Measurements from ENCODE around the gene NCK2.
A peak's percentile ranks its signal among the peaks of the same experiment; 100 is the strongest.

Gene NCK2

DNA sequence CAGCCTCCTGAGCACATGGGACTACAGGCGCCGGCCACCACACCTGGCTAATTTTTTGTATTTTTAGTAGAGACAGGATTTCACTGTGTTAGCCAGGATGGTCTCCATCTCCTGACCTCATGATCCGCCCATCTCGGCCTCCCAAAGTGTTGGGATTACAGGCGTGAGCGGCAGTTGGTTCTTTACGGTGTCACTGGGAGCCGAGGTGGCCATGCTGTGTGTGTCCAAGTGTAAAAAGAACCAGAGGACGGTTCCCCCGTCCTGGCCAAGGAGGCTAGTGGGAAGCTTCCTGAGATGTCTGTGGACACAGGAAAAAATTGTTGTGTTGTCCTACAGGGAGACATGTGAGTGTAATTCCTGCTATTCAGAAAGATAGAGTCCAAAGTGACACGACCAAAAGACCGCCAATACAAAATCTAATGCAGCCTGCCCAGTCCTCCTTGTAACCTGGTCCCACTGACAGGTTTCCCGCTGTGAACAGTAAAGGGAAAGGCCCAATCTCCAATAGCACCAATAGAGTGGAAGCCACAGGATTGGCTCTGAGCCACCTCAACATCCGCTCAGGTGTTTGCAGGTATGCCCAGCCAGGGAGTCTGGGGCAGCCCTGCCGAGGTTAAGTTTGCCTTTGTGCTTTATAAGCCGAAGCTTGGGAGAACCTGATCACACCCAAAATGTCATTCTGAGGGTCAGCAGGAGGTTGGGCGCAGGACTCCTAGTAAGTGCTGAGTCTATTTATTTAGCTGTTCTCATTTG lies 40.6 kb downstream of the NCK2 start:
- H3K27ac Mint-ChIP-seq, result peak overlapping the region; percentile 87
- no peaks in the 10 kb centered on the region for H3K9me3 Mint-ChIP-seq
- H3K27me3 Mint-ChIP-seq, result no peaks in the 10 kb centered on the region
- peaks cover 79% of the 10 kb centered on the region for H3K4me1 Mint-ChIP-seq
- ATAC-seq, result no peak
- no peak overlapping the region for H3K4me3 Mint-ChIP-seq
- peaks cover 33% of the 10 kb centered on the region for H3K36me3 Mint-ChIP-seq

DNA sequence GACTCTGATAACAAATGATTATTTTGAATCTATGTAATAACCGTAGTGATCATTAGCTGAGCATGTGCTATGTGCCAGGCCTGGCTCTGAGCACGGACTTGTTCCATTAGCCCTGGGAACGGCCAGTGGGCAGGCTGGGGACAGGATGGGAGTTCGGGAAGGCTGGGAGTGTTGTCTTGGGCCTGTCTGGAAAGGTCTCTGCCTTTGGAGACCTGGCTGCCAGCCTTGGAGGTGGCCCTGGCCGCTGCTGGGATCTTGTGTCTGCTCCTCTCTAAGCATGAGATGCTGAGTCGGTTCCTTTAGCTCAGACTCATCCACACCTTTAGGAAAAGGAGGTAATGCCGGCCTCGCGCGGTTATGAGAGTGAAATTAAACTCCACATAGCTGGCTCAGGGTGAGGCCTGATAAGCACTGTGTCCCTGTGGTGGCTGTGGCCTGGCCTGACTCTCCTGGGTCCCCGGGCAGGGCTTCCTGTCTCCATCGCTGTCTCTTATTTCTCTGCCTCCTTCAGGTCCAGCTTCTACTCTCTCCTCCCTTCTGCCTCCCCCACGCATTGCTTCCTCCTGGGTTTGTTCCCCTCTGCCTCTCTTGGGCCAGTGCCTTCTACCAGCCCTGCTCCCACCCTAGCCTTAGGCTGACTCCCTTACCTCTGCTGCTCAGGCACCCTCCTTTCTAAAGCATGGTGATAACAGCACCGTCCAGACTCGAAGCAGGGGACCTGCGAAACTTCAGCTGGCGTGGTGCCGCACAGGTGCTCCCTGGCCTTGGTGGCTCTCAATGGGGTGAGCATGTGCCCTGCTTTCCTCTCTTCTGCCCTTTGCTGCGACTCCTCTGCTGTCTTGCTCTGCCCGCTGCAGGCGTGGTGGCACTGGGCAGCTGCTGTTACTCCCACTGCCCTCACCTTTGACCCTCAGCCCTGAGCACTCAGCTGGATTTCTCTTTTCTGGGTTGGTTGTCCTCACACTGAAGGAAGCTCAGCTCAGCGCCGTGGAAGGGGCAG lies 41.8 kb downstream of the NCK2 start:
- H3K27ac Mint-ChIP-seq, result peak overlapping the region; percentile 87
- peaks cover 79% of the 10 kb centered on the region for H3K4me1 Mint-ChIP-seq
- H3K27me3 Mint-ChIP-seq, result no peaks in the 10 kb centered on the region
- peaks cover 26% of the 10 kb centered on the region for H3K36me3 Mint-ChIP-seq
- peak overlapping the region; percentile 40 for H3K4me3 Mint-ChIP-seq
- ATAC-seq, result peak; percentile 44
- H3K9me3 Mint-ChIP-seq, result no peaks in the 10 kb centered on the region

DNA sequence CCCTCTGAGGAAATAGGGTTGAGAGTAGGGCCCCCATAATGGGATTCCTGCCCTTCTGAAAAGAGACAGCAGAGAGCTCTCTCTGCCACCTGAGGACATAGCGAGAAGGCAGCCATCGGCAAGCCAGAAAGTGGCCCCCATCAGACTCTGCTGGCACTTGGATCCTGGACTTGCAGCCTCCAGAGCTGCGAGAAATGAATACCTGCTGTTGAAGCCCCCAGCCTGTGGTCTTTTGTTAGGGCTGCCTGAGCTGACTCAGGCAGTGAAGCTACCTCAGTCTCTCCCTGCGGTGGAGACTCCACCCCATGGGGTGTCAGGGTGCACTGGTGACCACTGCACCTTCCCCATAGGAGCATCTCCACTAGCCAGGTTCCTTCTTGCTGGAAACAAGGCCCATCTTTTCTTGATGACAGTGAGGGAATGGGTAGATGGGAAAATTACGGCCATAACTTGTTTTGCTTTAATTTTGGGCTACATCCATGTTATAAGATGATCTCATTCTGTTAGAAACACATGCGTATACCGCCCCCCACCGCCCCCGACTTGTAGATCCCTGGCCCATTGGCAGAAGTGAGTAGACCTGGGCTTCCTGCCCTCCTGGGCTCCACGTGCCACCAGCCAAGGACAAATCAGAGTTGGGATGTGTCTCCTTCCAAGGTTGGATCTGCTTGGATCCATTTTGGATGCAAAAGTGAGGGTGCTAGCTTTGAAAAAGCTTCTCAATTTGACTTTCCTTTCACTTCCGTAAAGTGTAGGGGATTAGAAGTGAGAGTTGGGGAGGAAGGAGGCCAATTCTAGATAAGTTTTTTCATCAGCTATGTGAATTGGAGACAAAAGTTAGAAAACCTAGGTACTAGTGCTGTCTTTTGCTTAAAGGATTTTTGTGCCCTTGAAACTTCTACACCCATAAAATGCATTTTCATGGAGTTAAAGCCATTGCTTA lies 42.9 kb downstream of the NCK2 start:
- Mint-ChIP-seq H3K9me3 (no peaks in the 10 kb centered on the region), H3K36me3 (peaks cover 27% of the 10 kb centered on the region), H3K27ac (peak overlapping the region; percentile 87), H3K4me1 (peaks cover 79% of the 10 kb centered on the region), H3K4me3 (no peak overlapping the region), H3K27me3 (no peaks in the 10 kb centered on the region)
- no peak for ATAC-seq

DNA sequence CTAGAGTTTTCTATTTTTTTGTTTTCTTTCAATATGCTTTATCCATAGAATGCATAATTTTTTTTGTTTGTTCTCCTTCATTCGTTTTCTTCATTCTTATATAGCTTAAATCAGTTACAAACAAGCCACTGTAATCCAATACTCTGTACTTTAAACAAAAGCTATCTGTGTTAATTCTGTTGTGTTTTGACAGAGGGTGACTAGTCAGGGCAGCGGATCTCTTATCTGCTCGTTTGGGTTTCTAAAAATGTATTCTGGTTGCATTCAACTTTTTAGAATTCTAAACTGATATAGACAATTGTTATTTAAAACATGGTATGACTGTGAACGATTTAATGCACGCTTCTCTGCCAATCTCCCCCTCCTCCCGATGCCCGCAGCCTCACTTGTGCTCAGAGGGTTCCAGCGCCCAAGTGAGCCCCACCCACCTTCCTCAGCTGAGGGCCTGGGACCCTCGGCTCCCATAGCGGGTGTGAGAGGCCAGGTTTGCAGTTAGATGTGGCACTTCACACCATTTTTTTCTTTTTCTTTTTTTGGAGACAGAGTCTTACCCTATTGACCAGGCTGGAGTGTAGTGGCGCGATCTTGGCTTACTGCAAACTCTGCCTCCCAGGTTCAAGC lies 44.1 kb downstream of the NCK2 start:
- peak overlapping the region; percentile 87 for H3K27ac Mint-ChIP-seq
- peaks cover 34% of the 10 kb centered on the region for H3K36me3 Mint-ChIP-seq
- peaks cover 89% of the 10 kb centered on the region for H3K4me1 Mint-ChIP-seq
- H3K4me3 Mint-ChIP-seq, result no peak overlapping the region
- no peaks in the 10 kb centered on the region for H3K9me3 Mint-ChIP-seq
- H3K27me3 Mint-ChIP-seq, result no peaks in the 10 kb centered on the region
- ATAC-seq, result no peak

DNA sequence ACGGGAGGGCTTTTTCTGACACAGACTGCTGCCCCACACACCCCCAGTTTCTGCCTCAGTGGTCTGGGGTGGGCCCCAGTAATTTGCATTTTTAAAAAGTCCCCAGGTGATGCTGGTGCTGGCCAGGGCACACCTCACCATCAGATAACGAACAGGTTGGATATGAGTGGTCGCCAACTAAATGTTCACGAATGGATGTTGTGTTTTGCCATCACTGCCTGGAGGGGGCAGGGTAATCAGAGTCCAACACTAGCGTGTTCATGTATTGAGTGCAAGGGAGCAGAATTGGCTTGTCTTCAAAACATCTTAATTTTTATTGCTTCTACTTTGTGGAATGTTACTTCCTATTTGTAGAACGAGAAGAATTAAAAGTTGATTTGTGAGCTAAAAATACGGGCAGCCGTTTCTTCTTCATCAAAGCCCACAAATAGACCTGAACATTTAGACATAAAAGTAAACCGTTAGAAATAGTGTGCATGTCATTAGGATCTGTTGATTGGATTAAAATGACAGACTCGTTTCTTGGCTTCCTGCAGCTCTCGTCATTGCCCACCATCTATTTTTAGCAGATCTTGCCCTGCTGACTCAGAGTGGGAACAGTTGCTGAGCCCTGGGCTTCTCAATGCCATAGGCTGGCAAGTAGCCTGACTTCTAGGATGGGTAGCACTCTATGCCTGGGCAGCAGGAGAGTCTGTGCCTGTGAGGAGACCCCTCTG lies 45.2 kb downstream of the NCK2 start:
- ATAC-seq, result peak; percentile 88
- Mint-ChIP-seq H3K4me1 (peaks cover 86% of the 10 kb centered on the region), H3K9me3 (no peaks in the 10 kb centered on the region), H3K27ac (peak overlapping the region; percentile 87), H3K4me3 (peak overlapping the region; percentile 68), H3K36me3 (peaks cover 34% of the 10 kb centered on the region), H3K27me3 (no peaks in the 10 kb centered on the region)

DNA sequence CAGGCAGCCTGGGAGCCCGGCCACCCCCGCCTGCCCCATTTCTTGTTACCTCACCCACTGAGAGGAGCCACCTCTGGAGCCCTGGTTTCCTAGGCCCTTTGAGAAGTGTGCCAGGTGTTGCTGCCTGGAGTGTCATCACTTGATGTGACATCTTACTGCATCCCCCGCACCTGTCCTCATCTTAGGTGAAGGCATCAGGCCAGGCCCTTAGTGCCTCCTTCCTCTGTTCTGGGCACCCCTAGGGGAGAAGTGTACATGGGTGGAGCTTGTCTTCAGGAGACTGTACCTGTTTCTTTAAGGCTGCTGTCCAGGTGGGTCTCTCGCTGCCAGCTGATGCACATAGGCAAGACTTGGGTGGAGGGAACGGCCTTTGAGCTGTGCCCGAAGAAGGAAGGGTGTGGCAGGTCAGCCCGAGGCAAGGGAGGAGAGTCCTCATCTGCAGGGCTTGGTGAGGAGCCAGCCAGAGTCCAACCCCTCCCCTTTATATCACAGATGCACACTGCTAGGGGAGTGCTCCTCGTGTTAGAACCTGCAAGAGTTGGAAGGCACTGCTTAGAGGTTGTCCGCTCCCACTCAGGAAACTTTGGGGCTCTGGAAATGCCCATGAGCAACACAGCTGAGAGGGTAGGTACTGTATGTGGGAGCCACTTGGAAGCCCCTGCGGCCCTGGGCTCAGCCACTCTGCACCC lies 45.9 kb downstream of the NCK2 start:
- Mint-ChIP-seq H3K27me3 (no peaks in the 10 kb centered on the region), H3K27ac (peak overlapping the region; percentile 87), H3K4me1 (peaks cover 92% of the 10 kb centered on the region), H3K36me3 (peaks cover 36% of the 10 kb centered on the region), H3K9me3 (no peaks in the 10 kb centered on the region), H3K4me3 (peak overlapping the region; percentile 68)
- ATAC-seq, result peak; percentile 53

DNA sequence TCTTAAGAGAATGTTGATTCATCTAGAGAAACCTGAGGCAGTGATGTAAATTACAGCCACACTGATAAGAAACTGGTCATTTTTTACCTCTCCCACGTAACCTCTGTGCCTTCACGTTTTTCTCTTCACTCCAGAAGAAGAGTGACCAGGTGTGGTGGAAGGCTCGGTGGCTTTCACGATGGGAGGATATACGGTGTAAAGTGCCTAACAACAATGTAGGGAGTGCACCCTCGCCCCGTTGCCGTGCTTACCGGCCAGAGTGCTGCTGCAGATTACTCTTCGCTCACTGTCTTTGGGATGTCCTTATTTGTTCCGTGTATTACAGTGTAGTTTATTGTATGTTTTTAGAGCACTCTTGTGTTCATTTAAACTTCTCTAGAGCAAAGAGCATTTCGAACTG lies 46.5 kb downstream of the NCK2 start:
- Mint-ChIP-seq H3K4me3 (peak overlapping the region; percentile 15), H3K9me3 (no peaks in the 10 kb centered on the region), H3K27me3 (no peaks in the 10 kb centered on the region), H3K36me3 (peaks cover 42% of the 10 kb centered on the region), H3K4me1 (peaks cover 92% of the 10 kb centered on the region), H3K27ac (peak overlapping the region; percentile 87)
- no peak for ATAC-seq

DNA sequence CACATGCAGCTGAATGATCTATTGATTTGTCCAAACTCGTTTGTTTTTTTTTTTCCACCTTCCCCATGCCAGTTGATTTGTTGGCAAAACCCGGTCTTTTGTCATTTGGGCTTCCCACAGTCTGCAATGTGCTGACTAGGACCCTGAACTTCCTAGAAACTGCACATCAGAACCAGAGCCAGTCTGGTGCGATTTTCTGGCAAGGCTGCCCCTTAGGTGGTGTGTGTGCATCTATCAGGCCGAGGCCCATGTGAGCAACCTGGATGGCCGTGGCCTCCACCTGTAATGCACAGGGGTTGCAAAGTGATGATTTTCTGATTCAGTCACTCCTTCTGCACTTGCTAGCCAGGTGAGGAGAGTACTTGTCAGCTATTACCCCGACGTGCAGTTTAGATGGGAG lies 47.8 kb downstream of the NCK2 start:
- H3K4me1 Mint-ChIP-seq, result peaks cover 92% of the 10 kb centered on the region
- no peaks in the 10 kb centered on the region for H3K9me3 Mint-ChIP-seq
- peak overlapping the region; percentile 87 for H3K27ac Mint-ChIP-seq
- ATAC-seq, result no peak
- H3K4me3 Mint-ChIP-seq, result no peak overlapping the region
- peaks cover 51% of the 10 kb centered on the region for H3K36me3 Mint-ChIP-seq
- H3K27me3 Mint-ChIP-seq, result no peaks in the 10 kb centered on the region

DNA sequence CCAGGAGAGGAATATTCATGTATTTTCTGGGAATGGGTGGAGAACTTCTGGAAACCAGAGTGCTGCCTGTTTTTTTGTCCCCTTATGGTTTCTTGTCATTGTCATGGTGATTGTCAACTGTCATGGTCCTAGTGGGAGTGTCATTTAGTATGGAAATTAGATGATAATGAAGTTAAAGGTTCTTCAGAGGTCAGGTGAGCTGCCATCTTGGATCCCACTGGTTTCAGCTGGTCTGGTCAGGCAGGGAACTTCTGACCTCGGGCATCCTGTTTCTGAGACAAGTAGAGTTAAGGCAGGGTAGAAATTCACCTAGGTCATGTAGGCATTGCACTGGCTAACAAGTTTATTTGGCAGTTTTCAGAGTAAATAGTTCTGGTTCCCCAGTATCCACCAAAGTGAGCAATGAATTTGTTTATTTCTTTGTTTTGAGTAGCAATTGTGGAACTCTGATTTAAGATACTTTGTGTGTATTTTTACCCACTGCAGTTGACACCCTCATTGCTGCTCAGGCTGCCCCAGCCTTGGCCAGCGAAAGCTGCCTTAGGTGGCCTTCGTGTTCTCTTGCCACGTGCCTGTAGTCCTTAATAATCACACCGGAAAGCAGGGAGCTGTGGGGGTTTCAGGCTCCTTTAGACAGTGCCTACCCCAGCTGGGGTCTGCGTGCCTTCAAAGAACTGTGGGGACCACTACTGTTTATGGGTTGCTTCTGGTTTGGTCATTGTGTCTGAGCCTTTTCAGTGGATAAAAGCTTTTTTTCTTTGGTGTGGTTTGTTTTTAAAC lies 48.7 kb downstream of the NCK2 start:
- H3K27ac Mint-ChIP-seq, result peak overlapping the region; percentile 87
- no peaks in the 10 kb centered on the region for H3K27me3 Mint-ChIP-seq
- H3K36me3 Mint-ChIP-seq, result peaks cover 51% of the 10 kb centered on the region
- H3K4me3 Mint-ChIP-seq, result no peak overlapping the region
- no peak for ATAC-seq
- no peaks in the 10 kb centered on the region for H3K9me3 Mint-ChIP-seq
- peaks cover 92% of the 10 kb centered on the region for H3K4me1 Mint-ChIP-seq

DNA sequence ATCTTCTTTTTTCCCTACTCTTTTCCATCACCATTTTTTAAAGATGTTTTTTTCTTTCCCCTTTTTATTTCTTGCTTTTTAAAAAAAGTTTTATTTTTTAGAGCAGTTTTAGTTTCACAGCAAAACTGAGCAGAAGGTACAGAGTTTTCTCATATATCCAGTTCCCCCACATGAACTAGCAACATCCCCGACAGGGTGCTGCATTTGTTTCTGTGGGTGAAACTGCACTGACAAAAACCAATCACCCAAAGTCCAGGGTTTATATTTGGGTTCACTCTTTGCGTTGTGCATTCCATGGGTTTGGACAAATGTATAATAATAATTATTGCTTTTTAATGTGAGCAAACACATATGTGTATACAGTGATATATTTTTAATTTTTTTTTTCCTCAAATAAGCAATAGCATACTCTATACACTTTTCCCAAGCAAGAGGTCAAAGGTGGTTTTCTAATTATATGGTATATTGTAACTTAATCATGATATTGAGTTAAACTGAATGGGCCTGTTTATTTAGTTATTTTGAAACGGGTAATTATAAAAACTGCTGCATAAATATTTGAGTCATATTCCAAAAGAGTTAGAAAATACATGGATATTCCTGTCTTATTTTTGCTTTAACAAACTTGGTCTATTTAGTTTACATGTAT lies 50.3 kb downstream of the NCK2 start:
- peaks cover 90% of the 10 kb centered on the region for H3K4me1 Mint-ChIP-seq
- peaks cover 38% of the 10 kb centered on the region for H3K36me3 Mint-ChIP-seq
- H3K9me3 Mint-ChIP-seq, result no peaks in the 10 kb centered on the region
- no peaks in the 10 kb centered on the region for H3K27me3 Mint-ChIP-seq
- peak overlapping the region; percentile 67 for H3K4me3 Mint-ChIP-seq
- peak overlapping the region; percentile 92 for H3K27ac Mint-ChIP-seq
- no peak for ATAC-seq

DNA sequence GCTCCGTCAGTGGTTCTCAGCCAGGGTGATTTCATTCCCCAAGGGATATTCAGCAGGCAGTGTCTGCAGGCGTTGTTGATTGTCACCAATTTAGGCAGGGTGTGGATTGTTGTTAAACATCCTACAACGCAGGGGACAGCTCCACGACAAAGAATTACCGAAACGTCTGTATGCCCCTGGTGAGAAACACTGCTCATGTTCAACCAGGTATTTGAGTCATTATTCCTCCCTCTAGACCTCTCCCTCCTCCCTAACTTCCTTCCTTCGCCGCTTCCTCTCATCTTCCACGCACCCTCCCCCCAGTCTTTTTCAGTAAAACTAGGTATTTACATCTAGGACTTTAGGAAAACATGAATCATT lies 50.8 kb downstream of the NCK2 start:
- peaks cover 38% of the 10 kb centered on the region for H3K36me3 Mint-ChIP-seq
- H3K4me3 Mint-ChIP-seq, result peak overlapping the region; percentile 67

DNA sequence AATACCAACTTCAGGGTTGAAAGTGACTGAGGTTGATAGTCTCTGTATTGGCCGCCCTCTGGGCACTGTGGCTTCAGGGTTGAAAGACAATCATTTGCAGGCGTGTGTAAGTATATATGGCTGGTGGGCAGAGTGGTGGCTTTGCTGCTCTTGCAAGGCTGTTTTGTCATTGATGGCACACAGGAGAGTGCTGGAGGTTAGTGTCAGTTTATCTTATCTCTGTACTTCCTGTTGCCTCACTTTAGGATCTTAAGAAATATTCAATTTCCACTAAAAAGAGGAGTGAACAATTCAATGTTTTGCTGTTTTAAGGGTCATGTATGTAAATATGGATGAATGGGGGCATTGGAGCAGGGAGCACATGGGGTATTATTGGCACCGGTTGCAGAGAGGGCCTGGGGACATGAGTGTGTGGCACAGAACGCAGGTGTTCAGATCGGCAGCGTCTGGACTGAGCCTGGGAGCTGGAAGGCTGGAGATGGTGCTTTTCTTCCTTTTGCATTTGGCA lies 51.5 kb downstream of the NCK2 start:
- Mint-ChIP-seq H3K36me3 (peaks cover 40% of the 10 kb centered on the region), H3K4me3 (peak overlapping the region; percentile 67), H3K27me3 (no peaks in the 10 kb centered on the region), H3K9me3 (no peaks in the 10 kb centered on the region), H3K27ac (peak overlapping the region; percentile 92), H3K4me1 (peaks cover 90% of the 10 kb centered on the region)
- ATAC-seq, result peak; percentile 35

More for the DNA sequence above, 50.8 kb downstream of the NCK2 start:
- Mint-ChIP-seq H3K9me3 (no peaks in the 10 kb centered on the region), H3K4me1 (peaks cover 90% of the 10 kb centered on the region), H3K27ac (peak overlapping the region; percentile 92), H3K27me3 (no peaks in the 10 kb centered on the region)
- no peak for ATAC-seq
